ENCODE data around the gene CCL20.
"Not testable (repeated sequence)": the region's sequence is repeated elsewhere in the genome, so short reads cannot be mapped to it uniquely, and the experiment has no call there.

CCL20 gene

DNA sequence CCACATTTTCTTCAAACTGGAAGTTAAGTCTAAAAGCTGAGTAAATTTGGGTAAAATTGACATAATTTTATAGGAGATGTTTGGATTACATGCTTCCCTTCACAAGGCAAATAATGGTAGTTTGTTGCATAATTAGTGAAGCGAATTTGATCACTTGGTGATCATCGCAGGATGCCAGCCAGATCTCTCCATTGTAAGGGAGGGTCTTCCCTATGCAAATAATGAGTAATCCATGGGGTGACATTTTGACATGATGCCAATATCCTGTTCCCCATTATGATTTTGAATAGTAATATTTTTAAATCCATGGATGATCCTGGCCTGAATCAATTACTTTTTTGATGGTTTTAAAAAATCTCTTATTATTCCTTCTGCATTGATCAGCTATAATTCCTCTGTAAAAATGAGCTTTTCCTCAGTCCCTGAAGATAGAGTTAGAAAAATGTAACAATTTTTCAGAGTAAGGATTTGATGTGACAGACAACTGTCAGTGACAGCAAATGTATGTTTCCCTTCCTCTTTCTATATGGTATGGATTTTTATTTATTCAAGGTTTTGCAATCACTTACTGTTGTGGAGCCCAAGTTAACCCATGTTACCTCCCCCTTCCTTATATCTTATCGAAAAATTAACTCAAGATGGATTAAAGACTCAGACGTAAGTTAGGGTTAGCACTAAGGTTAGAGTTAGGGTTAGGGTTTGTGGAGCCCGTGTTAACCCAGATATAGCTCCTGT lies 21.4 kb downstream of the CCL20 start:
- no peak for DNase-seq (ENCODE audit: low spot score)

DNA sequence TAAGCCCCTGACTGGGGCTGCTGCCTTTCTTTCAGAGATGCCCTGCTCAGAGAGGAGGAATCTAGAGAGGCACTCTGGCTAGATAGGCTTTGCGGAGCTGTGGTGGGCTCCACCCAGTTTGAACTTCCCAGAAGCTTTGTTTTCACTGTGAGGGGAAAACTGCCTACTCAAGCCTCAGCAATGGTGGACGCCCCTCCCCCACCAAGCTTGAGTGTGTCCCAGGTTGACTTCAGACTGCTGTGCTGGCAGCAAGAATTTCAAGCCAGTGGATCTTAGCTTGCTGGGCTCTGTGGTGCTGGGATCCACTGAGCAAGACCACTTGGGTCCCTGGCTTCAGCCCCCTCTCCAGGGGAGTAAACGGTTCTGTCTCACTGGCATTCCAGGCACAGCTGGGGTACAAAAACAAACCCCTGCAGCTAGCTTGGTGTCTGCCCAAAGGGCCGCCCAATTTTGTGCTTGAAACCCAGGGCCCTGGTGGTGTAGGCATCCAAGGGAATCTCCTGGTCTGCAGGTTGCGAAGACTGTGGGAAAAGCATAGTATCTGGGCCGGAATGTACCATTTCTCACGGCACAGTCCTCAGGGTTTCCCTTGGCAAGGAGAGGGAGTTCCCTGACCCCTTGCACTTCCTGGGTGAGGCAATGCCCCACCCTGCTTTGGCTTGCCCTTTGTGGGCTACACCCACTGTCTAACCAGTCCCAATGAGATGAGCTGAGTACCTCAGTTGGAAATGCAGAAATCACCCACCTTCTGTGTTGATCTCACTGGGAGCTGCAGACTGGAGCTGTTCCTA lies 25.9 kb downstream of the CCL20 start:
- not testable (repeated sequence) for DNase-seq (ENCODE audit: low spot score)

DNA sequence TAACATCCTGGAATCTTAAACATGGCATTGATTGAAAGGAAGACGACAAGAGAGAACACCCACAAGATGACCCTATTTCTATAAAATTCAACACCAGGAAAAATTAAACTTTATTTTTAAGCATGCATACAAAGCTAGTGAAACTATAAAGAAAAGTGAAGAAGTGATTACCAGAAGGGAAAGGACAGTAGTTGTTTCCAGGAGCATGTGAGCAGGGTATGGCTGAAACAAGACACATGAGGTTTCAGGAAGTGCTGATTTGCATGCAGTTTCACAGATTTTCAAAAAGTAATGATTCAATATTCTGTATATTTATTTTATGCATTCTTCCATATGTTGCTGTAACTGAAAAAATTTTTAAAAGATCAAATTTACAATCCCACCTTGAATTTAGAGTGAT lies 33.2 kb downstream of the CCL20 start:
- DNase-seq (ENCODE audit: low spot score), result no peak

DNA sequence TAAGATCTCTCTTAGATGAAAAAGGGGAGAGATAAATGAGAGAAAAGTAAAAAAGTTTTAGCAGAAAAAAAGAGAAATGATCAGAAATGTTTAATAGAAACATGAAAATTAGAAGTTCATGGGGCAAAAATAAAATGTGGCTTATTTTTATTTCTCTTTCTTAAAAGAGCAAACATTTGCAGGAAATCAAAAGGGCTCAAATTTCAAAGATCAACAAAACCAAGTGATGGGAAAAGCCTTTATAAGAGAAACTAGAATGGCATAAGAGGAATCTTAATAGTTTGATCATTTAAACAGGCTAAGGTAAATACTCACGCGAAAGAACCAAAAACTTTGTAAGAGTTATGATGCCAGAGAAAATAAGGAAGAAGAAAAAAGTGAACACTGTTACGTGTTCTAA lies 34.5 kb downstream of the CCL20 start:
- DNase-seq (ENCODE audit: low spot score), result no peak

DNA sequence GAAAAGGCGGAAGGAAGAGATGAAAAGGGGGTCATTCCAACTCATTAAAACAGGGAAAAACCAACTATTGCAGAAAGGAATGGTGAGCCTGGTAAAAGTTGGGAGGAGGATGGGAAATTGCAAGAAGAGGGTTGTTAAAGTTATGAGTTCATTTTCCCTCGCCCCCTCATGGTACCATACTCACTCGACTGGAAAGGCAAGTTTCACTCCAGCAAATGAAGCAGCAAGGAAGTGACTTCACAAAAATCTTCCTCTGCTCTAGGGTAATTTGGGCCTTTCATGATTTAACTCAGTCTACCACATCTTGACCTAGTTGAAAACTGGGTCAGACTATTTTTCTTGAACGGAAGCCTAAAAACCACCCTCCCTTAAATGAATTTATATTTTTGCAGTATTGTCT lies 34.9 kb downstream of the CCL20 start:
- DNase-seq (ENCODE audit: low spot score), result no peak

DNA sequence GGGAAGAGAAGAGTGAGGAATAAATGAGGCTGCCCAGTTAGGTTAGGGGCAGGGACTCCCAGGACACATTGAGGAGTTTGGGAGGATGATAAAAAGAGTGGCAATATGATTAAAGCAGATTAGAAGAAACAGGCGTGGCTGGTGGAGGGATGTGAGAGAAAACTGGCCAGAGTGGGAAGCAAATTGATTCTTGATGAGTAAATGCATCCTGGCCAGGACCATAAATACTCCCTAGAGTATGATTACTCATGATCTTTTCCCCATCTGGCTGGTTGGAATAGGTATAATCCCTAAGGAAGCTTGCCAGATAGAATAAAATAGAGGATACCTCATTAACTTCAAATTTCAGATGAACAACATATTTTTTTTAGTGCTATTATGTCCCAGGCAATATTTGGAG lies 36.3 kb downstream of the CCL20 start:
- no peak for DNase-seq (ENCODE audit: low spot score)

DNA sequence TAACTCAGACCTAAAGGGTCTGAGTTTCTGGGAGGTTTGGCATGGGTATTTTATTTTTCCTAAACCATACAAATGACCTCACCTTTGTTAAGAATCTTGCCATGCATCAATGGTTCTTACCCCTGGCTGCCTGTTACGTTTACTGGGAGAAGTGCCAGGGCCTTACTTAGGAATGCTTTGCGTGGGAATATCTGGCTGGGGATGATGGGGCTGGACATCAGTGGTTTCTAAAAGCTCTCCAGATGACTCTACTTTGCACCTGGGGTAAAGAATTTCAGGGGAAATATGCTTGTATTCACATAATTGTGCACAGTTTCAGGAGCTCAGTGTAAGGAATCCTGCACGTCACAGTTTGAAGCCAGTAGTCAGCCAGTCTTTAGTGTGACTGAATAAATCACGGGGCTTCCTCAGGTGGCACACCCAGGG lies 39.6 kb downstream of the CCL20 start:
- DNase-seq (ENCODE audit: low spot score), result no peak

DNA sequence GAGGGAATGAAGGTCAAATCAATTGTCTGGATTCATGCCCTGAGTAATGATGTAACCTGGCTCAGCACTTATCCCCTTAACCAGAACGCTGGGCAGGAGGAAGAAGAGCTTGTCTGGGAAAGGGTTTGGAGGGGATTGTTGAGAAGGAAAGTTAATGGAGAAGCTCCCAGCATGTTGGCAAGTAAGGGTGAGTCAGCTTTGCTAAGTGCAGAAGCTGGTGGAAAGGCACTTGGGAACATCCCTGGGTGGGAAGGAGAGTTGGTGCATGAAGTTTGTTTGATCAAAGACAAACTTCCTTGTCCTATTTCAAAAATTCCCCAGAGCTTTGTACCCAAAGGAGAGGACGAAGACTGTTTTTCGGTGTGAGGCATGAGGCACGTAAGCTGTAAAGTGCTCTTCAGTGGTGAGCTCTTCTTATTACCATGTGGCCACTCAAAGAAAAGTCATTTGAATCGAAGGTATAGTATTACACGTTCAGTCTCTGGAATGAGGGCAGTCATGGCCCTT lies 40.2 kb downstream of the CCL20 start:
- DNase-seq (ENCODE audit: low spot score), result no peak

DNA sequence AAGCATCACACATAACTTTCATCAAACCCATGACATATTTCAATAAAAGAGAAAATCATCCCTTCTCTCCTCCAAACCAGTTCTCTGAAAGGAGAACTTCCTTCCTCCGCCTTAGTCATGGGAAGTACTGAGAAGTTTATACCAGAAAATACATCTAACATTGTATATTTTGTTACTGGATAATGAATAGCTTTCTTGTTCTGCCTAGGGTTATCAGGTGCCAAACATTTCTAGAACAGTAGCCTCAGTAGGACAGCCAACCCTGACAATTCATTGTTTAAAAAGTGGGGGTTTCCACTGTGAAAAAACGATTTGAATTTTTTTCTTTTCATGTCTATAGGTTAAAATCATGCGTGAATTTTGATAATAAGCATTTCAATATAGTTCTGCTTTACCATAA lies 41.8 kb downstream of the CCL20 start:
- DNase-seq (ENCODE audit: low spot score), result no peak

DNA sequence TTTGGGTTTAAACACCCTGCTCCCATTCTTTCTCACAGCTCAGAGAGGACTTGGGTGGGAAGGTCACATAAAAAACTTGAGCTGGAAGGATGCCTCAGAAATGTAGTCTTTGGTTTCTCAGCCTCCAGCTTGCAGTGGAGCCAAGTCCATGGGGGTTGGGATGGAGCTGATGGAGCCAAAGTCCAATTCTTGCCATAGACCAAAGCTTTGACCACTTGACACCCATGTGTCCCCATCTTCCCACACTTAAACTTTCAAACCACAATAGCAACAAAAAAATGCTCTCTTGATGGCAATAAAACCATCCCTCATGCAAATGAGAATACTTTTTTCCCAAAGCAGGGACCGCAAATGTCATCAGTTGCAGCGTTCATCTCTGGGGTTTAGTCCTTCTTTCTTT lies 43.1 kb downstream of the CCL20 start:
- DNase-seq (ENCODE audit: low spot score), result no peak

DNA sequence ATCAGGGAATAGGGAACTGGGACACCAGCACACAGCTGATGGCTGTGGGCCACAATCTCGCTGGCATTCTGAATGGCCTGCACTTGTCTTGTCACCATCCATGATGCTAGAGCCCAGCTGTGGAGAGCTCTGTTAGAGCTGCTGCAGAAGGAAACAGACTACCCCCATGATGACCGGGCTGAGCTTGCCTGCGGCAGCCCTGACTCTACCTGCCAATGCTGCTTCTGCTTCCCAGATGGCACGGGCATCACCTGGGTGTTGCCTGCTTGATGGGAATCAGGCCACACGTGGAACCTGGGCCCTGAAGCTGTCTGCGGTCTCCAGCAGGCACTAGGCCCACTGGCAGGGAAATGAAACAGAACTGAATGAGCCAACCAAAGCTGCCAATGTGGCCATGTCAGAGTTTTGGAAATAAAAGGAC lies 46.6 kb downstream of the CCL20 start:
- no peak for DNase-seq (ENCODE audit: low spot score)

DNA sequence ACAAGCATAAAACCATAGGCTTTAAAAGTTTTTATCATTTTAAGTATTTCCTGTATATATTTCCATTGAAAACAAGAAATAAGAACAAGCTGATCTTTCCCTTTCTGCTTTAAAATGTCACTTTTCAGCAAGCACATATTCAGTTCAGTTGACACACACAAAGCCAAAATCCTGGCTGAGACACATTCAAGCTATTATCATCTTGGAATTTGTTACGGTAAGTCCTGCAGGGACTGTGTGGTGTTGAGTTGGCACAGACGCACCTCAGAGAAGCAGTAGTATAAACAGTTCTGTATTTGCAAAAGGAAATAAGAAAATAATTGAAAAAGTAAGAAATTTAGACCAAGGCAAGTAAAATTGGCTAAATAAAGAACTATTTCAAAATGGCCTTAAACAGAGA lies 47.4 kb downstream of the CCL20 start:
- DNase-seq (ENCODE audit: low spot score), result no peak

DNA sequence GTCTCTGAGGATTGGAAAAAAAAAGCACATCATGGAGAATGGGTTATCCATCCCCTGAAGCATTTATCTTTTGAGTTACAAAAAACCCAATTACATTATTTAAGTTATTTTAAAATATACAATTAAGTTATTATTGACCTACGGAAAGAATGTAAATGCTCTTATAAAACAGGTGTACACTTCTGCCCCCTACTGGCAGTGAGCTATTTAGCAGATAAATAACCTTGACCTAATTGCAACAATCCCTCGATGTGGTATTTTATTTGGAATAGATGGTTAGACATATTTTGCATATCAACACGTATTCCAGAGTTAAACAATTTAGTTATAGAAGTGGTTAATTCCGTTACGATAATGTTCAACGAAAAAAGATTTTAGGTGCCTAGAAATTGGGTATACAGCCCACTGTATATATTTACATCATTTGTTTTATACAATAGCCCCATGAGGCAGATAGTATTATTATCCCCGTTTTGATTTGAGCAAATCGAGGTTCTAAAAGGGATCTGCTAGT lies 48.6 kb downstream of the CCL20 start:
- DNase-seq (ENCODE audit: low spot score), result peak; percentile 63

DNA sequence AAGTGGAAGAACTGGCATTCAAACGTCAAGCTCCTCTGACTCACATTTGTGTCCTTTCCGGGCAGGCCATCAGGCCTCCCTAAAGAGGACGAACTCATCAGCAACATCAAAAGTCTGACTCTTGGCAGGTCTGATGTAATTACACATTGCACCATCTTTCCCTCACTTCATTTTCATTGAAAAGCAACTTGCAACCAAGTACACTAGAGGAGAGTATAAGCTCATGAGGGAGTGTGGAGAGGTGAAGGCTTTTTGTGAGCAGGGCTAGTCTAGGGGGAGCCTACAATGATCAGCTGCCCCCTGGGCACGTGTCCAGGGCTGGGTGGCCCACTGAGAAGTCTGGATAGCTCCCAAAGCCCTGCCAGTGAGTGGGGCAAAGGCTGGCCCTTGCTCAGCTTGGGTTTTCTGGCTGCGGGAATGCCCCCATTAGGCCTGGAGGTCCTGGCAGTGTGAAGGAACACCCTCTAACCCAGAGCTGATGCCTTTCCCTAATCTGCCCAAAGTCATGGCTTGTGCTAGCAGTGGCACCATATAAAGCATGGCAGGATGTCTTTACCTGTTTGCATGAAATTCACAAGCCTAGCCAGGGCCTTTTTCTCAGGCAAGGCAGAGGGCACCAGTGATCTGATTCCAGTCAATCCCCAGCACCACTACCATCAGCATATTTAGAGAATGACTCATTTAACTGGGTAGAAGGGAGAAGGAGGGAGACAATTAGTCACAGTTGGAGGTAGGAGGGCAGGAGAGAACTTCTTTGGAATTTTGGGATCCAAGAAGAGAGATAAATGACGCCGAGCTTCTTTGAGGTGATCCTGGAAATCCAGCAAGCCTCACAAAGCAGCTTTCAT lies 49.3 kb downstream of the CCL20 start:
- DNase-seq (ENCODE audit: low spot score), result no peak

DNA sequence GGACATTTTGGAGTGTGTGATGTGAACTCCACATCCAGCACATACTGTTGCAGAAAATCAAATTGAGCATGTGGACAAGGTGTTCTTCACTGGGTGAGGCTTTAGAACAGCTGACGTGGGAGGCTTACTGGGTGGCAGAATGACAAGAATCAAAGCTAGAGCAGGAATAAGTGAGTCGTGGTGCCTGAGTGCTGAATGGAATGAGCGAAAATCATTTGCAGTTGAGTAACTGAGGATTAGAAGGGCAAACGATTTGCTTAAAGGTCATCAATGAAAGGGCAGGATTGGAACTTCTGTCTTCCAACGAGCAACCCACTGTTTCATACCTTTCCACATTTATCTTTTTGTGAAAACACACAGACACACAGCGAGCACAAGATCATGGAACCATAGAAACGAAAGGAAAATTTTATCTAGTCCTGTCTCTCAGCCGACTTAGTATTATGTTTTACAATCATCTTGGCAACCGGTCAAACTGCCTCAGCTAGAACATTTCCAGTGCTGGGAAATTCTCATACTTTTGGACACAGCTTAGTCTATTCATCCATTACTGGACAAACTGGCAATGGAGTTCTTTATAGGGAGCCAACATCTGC lies 50.6 kb downstream of the CCL20 start:
- no peak for DNase-seq (ENCODE audit: low spot score)

DNA sequence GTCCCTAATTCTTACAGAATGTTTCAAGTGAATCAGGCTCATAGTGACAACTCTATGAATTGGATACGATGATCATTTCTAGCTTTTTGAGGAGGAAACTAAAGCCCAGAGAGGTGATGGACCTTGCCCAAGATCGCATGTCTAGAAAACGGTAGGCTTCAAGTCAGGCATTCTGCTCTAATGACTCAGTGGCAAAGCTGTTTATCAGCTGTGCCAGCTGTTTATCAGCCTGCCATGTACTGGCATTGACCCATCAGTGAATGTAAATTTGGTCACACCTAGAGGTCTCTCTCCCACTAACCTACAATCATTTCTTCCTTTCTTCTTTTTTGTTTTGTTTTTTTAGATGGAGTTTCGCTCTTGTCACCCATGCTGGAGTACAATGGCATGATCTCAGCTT lies 51.6 kb downstream of the CCL20 start:
- no peak for DNase-seq (ENCODE audit: low spot score)

Data from NAMALWA (cell line).